Neuronal stem cell (in vitro differentiated cells): ENCODE data around the gene AGO1.
A peak's percentile ranks its signal among the peaks of the same experiment; 100 is the strongest.
"Not testable (repeated sequence)": the region's sequence is repeated elsewhere in the genome, so short reads cannot be mapped to it uniquely, and the experiment has no call there.

Experiments
- DNase-seq: peaks from one replicate; pipeline ENCODE4 v3.0.0-alpha.2; 2013; ENCODE audit warnings: low spot score
- H2AFZ ChIP-seq: one replicate; pipeline ENCODE4 v1.6.1; 2013; ENCODE audit warnings: mild to moderate bottlenecking, low read length, inconsistent platforms
- H2AK5ac ChIP-seq: 2 replicates; pipeline ENCODE4 v1.6.1; 2013; ENCODE audit warnings: low read depth, mild to moderate bottlenecking, inconsistent platforms, low read length, moderate library complexity, mixed read lengths
- H2BK120ac ChIP-seq: 2 replicates; pipeline ENCODE4 v1.6.1; 2013; ENCODE audit warnings: low read depth, mild to moderate bottlenecking, inconsistent platforms, low read length, moderate library complexity, mixed read lengths
- H2BK12ac ChIP-seq: one replicate; pipeline ENCODE4 v1.6.1; 2013; ENCODE audit warnings: low read length, inconsistent platforms
- H2BK15ac ChIP-seq: 2 replicates; pipeline ENCODE4 v1.6.1; 2013; ENCODE audit warnings: mild to moderate bottlenecking, low read length, inconsistent platforms, mixed read lengths
- H2BK5ac ChIP-seq: one replicate; pipeline ENCODE4 v1.6.1; 2013; ENCODE audit warnings: inconsistent platforms, mild to moderate bottlenecking, low read length, moderate library complexity
- H3K14ac ChIP-seq: one replicate; pipeline ENCODE4 v1.6.1; 2013; ENCODE audit warnings: low read length, inconsistent platforms
- H3K18ac ChIP-seq: 2 replicates; pipeline ENCODE4 v1.6.1; 2013; ENCODE audit warnings: low read length, inconsistent platforms
- H3K23ac ChIP-seq: 2 replicates; pipeline ENCODE4 v1.6.1; 2013; ENCODE audit warnings: low read depth, mild to moderate bottlenecking, mixed read lengths, low read length, inconsistent platforms; ENCODE audit not compliant: poor library complexity
- H3K27ac ChIP-seq: replicated peaks from 3 replicates; pipeline ENCODE4 v1.5.1; 2013; ENCODE audit warnings: low read length, inconsistent platforms
- H3K27me3 ChIP-seq, 3 experiments: 2 replicates each; pipeline ENCODE4 v1.6.1; 2013; ENCODE audit warnings: low read length in 3 of 3, mild to moderate bottlenecking in 2 of 3, inconsistent platforms in 1 of 3, low read depth in 1 of 3, mixed read lengths in 1 of 3, moderate library complexity in 1 of 3; ENCODE audit not compliant: control insufficient read depth in 3 of 3, insufficient read depth in 3 of 3
- H3K36me3 ChIP-seq, 2 donors: replicated peaks in 1 of 2; 2 replicates each; pipeline ENCODE4 v1.6.1; 2013; ENCODE audit warnings: low read length in 2 of 2; ENCODE audit not compliant: control insufficient read depth in 2 of 2, insufficient read depth in 2 of 2
- H3K4ac ChIP-seq: 2 replicates; pipeline ENCODE4 v1.6.1; 2013; ENCODE audit warnings: inconsistent platforms, mild to moderate bottlenecking, low read length, moderate library complexity
- H3K4me1 ChIP-seq, 2 donors: 1 replicate in 1 of 2; 2 replicates in 1 of 2; pipeline ENCODE4 v1.6.1; 2013; ENCODE audit warnings: low read length in 2 of 2, low read depth in 1 of 2; ENCODE audit not compliant: control insufficient read depth in 2 of 2, insufficient read depth in 1 of 2
- H3K4me2 ChIP-seq: one replicate; pipeline ENCODE4 v1.6.1; 2013; ENCODE audit warnings: mild to moderate bottlenecking, low read length, inconsistent platforms; ENCODE audit not compliant: insufficient read depth, poor library complexity, severe bottlenecking
- H3K4me3 ChIP-seq, 2 donors: 2 replicates each; pipeline ENCODE4 v1.5.1; 2013; ENCODE audit warnings: low read length in 2 of 2, mild to moderate bottlenecking in 2 of 2, inconsistent platforms in 1 of 2, moderate library complexity in 1 of 2
- H3K79me1 ChIP-seq: one replicate; pipeline ENCODE4 v1.6.1; 2013; ENCODE audit warnings: low read depth, mild to moderate bottlenecking, inconsistent platforms, low read length, moderate library complexity
- H3K9ac ChIP-seq: one replicate; pipeline ENCODE4 v1.6.1; 2013; ENCODE audit warnings: mild to moderate bottlenecking, low read depth, low read length, inconsistent platforms; ENCODE audit not compliant: poor library complexity
- H3K9me3 ChIP-seq, 2 donors: replicated peaks in 1 of 2; 2 replicates each; pipeline versions ENCODE3 to v1.6.1; 2013; ENCODE audit warnings: low read length in 2 of 2, mild to moderate bottlenecking in 2 of 2, inconsistent platforms in 1 of 2, low read depth in 1 of 2, mixed read lengths in 1 of 2, moderate library complexity in 1 of 2; ENCODE audit not compliant: control insufficient read depth in 2 of 2, insufficient read depth in 1 of 2
- H4K8ac ChIP-seq: one replicate; pipeline ENCODE4 v1.6.1; 2013; ENCODE audit warnings: low read depth, mild to moderate bottlenecking, inconsistent platforms, low read length, moderate library complexity
- H4K91ac ChIP-seq: one replicate; pipeline ENCODE4 v1.6.1; 2013; ENCODE audit warnings: low read length, low read depth, mild to moderate bottlenecking, inconsistent platforms; ENCODE audit not compliant: poor library complexity
- WGBS, 2 donors: extraction: QIAGEN DNeasy Blood & Tissue Kit; methylation state at CpG; one replicate each; pipeline ENCODE4 v1.1.7; 2013; ENCODE audit warnings: missing lambda C conversion rate in 2 of 2, mixed read lengths in 1 of 2; ENCODE audit not compliant: insufficient read length in 2 of 2, insufficient replicate concordance in 1 of 2; ENCODE audit errors: extremely low coverage in 2 of 2; 5-methylcytosine and 5-hydroxymethylcytosine counted together

Gene AGO1

GRCh38 chr1:35874115-35874514 lies 8.9 kb upstream of the AGO1 start:
- H3K9me3 ChIP-seq, H3K9ac ChIP-seq, H2BK5ac ChIP-seq, H3K79me1 ChIP-seq, H4K91ac ChIP-seq, DNase-seq, H3K23ac ChIP-seq, H2AK5ac ChIP-seq, H3K4me3 ChIP-seq, H2BK12ac ChIP-seq, H2BK120ac ChIP-seq, H4K8ac ChIP-seq, H3K27me3 ChIP-seq, H3K18ac ChIP-seq, H3K36me3 ChIP-seq, H3K4me2 ChIP-seq, H3K14ac ChIP-seq, H3K4ac ChIP-seq, H2BK15ac ChIP-seq, H3K27ac ChIP-seq, H3K4me1 ChIP-seq, H2AFZ ChIP-seq: not testable (repeated sequence)
- WGBS, 2 donors: no CpG with 5 or more reads among the region's 4 CpGs

- H2BK120ac ChIP-seq: no peak overlapping the region
Measured at GRCh38 chr1:35876988-35877387, 6.0 kb upstream of the AGO1 start.

GRCh38 chr1:35881850-35882273 lies 1.1 kb upstream of the AGO1 start:
- no peak overlapping the region for H4K91ac ChIP-seq
- no peak overlapping the region for H3K4me2 ChIP-seq
- no peak overlapping the region for H2BK5ac ChIP-seq
- H3K23ac ChIP-seq: no peak overlapping the region
- H2AFZ ChIP-seq: no peak overlapping the region
- peaks cover 17 to 26% of the 10 kb centered on the region in 2 donors for H3K4me1 ChIP-seq
- H2BK15ac ChIP-seq: no peak overlapping the region
- peaks cover 6% of the 10 kb centered on the region for H3K79me1 ChIP-seq
- no peak overlapping the region for H3K14ac ChIP-seq
- no peak overlapping the region for H3K18ac ChIP-seq
- no peaks in the 10 kb centered on the region for H3K9me3 ChIP-seq
- H4K8ac ChIP-seq: no peak overlapping the region
- H2BK120ac ChIP-seq: no peak overlapping the region
- H3K27me3 ChIP-seq: no peaks in the 10 kb centered on the region
- no peak overlapping the region for H3K27ac ChIP-seq
- no CpG with 5 or more reads among the region's 4 CpGs for WGBS, 2 donors
- H3K9ac ChIP-seq: no peak overlapping the region
- no peak for DNase-seq
- no peaks in the 10 kb centered on the region for H3K36me3 ChIP-seq
- H3K4ac ChIP-seq: no peak overlapping the region
- H3K4me3 ChIP-seq: no peak overlapping the region
- H2AK5ac ChIP-seq: no peak overlapping the region
- H2BK12ac ChIP-seq: no peak overlapping the region

More at GRCh38 chr1:35876988-35877387, 6.0 kb upstream of the AGO1 start:
- Histone ChIP-seq H3K4me1 (no peaks in the 10 kb centered on the region), H4K91ac (no peak overlapping the region), H2BK5ac (no peak overlapping the region), H3K23ac (no peak overlapping the region), H2AFZ (no peak overlapping the region), H3K27me3 (no peaks in the 10 kb centered on the region), H2BK12ac (no peak overlapping the region), H3K36me3 (no peaks in the 10 kb centered on the region), H3K27ac (no peak overlapping the region), H3K4ac (no peak overlapping the region), H3K4me2 (no peak overlapping the region), H2BK15ac (no peak overlapping the region), H4K8ac (no peak overlapping the region), H3K79me1 (no peaks in the 10 kb centered on the region), H3K9me3 (no peaks in the 10 kb centered on the region), H2AK5ac (no peak overlapping the region), H3K9ac (no peak overlapping the region), H3K18ac (no peak overlapping the region), H3K4me3 (no peak overlapping the region), H3K14ac (no peak overlapping the region)
- DNase-seq: no peak
- no CpG with 5 or more reads among the region's 5 CpGs for WGBS, 2 donors

- Histone ChIP-seq H3K9me3 (no peaks in the 10 kb centered on the region), H3K4me1 (peaks cover 24 to 34% of the 10 kb centered on the region in 2 donors), H2BK120ac (no peak overlapping the region), H3K23ac (peak overlapping the region; percentile 90), H3K4ac (no peak overlapping the region), H2AK5ac (peak overlapping the region; percentile 32), H3K27ac (no peak overlapping the region), H3K4me2 (peak overlapping the region; percentile 35), H4K91ac (peak overlapping the region; percentile 45), H3K79me1 (peaks cover 6% of the 10 kb centered on the region), H3K14ac (no peak overlapping the region), H4K8ac (no peak overlapping the region), H3K4me3 (peak overlapping the region; percentile 27 to 95), H3K27me3 (no peaks in the 10 kb centered on the region), H3K36me3 (no peaks in the 10 kb centered on the region), H2BK15ac (peak overlapping the region; percentile 77), H3K9ac (no peak overlapping the region), H3K18ac (no peak overlapping the region), H2BK5ac (no peak overlapping the region), H2AFZ (peak overlapping the region; percentile 84), H2BK12ac (no peak overlapping the region)
- no peak for DNase-seq
- no CpG with 5 or more reads among the region's 16 CpGs for WGBS, 2 donors
Measured at GRCh38 chr1:35882586-35882944, 444 bp upstream of the AGO1 start.
